GM21737 (cell line): ENCODE data around the gene USP32.

Experiments
- ATAC-seq: cut with Tn5 transposase; IDR thresholded peaks from one replicate; pipeline ENCODE4 v1.9.1; 2021; ENCODE audit warnings: mild to moderate bottlenecking, moderate library complexity; ENCODE audit not compliant: unreplicated experiment

USP32 gene

DNA sequence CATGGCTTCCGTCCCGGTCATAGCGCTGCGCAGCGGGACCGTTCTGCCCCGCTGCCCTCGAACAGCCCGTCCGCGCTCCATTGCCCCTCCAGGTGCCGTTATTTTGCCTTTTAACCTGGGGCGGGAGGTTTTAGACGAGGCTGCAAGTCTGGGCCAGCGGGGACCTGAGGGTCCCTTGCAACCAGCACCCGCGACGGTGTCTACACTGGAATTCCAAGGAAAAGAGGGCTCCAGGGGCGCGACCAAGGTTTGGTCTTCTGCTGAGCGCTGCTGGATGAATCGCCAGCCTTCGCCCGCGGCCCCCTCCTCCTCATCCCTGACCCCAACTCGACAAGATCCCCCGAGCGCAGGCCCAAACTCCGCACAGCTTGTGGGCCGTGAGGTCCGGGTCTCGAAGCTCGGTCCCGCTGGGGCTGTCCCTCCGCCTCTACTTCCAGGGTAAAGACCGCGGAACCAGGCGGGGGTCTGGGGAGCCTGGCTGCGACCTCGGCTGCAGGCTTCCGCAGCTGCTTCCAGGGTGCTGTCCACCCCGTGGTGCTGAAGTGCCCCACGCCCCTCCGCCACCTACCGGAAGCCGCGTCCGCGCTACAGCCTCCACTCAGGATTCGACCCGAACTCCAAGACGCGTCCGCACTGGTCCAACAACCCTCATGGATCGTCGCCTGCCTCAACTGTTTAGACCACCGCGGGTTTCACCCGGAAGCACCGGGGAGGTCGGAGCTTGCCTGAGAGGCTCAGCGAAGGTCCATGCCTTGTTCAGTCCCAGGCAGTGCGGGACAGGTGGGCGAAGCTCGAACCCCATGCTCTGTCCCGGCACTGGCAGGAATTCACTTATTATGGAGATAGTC, 252.3 kb downstream of the USP32 start:
- ATAC-seq = no peak

GRCh38 chr17:60138769-60139437, 253.0 kb downstream of the USP32 start:
- no peak for ATAC-seq

DNA sequence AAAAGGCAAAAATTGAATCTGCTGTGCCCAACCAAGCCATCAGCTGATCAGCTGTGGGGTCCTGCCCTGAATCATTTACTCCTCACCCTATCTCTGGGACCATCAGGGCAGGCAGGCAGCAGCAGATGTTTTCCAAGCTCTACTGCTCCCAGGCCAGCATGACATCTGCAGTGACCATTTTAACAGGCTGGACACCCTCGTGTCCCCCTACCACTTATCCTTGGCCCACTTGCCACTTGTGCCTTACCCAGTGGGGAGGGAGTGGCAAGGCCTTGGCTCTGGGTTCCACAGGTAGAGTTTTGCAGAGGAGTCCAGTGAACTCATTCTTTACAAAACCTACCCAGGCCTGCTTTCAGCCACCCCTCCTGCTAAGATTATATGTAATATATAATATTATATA, 254.2 kb downstream of the USP32 start:
- ATAC-seq = no peak

GRCh38 chr17:60135951-60136666, 255.8 kb downstream of the USP32 start:
- ATAC-seq = no peak

DNA sequence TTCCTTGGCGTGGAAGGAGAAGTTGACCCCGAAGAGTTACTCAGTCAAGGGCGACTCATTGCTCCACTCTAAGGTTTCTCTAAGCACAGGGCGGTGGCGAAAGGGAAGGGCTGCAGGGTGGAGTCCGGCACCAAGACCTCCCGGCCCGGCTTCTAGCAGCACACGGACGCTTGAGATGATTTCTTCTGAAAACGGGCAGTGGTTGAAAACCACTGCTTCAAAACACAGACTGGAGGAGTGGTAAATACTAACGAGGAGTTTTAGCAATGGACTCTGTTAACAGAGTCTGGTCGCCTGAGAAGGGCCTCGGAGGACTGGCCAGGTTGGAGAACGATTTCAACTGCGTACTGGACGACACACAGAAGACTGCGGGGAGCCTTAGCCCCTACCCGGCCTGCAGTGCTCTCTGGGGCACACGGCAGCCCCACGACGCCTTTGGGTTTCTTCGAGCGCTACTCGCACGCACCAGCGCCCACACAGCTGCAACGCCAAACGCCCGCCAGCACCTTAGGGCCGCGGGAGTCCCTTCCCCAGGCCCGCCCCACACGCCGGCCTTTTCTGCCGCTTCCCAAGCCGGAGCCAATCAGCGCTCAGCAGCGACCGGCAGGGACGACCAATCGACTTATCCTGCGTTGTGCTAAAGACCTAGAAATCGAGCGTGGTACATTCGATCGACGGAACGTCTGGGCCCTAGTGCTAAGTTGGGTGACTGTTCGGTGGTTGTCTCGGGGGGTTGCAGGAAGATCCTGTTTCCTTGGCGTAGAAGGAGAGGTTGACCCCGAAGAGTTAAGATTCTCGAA, 256.6 kb downstream of the USP32 start:
- peak; percentile 79 for ATAC-seq

DNA sequence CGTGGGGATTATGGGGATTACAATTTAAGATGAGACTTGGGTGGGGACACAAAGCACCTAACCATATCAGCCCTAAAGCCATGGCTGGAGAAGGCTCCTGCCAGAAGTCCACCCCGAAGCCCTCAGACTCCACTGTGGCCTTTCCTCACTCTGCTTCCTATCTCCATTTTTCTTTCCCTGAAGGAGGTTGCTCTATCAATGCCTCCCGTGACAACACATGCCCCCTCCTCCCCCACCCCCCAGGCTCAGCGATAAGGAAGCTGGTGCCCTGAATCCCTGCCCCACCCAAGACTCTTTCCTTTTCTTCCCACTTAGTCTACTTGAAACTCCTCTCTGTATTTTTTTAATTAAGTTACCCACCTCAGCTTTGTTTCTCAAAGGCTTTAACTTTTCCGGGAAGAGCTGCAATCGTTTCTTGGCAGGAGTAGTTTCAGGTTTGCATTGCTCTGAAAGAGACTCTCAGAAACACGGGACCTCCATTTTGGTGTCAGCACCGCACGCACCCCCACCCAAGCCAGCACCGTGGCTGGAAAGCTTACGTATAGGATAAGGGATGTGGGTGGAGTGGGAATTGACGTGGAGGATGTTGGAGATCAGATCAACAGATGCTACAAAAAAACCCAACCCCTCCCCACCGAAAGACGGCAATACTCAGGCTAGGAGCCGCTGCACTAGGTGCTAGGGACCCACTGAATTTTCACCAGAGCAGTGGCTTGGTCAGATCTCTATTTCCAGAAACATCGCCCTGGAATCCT, 257.4 kb downstream of the USP32 start:
- ATAC-seq = no peak

DNA sequence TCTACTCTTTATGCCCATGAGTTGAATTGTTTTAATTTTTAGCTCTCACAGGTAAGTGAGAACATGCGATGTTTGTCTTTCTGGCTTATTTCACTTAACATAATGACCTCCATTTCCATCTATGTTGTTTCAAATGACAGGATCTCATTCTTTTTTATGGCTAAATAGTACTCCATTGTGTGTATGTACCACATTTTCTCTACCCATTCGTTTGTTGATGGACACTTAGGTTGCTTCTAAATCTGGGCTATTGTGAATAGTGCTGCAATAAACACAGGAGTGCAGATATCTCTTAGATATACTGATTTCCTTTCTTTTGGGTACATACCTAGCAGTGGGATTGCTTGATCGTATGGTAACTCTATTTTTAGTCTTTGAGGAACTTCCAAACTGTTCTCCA, 261.5 kb downstream of the USP32 start:
- no peak for ATAC-seq

DNA sequence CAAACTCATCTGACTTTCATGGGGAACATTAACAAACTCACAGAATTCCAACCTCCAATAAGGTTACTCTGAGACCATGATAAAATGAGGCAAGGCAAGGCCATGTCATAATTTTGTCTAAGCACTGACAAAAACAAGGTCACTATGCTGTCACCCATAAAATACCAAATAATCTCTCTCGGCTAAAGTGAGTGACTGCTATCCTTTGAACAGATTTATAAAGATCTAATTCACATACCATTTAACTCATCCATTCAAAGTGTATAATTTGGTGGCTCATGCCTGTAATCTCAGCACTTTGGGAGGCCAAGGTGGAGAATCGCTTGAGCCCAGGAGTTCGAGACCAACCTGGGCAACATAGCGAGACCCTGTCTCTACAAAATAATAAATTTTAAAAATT, 262.8 kb downstream of the USP32 start:
- no peak for ATAC-seq
